Calu3 (cell line): ENCODE measurements around the gene ASB4. TPM values are rescaled to one million over a fixed set of nuclear protein-coding genes. Genes with fewer than 3 reads are reported as not detected.

Source experiments
- BruUV-seq: library from RNA; stranded (reverse); fragments of 400-500 nt; replicated peaks from 2 replicates; lab custom pipeline; 2021; lab: Mats Ljungman, UMichigan
- CTCF ChIA-PET: fragments of 300-600 bp; sonication (Branson Sonifier 250); formaldehyde crosslinking; loops from one replicate; lab custom pipeline; 2022; ENCODE audit warnings: antibody characterized with exemption; lab: Charles Lee
- DNase-seq: peaks from one replicate; pipeline ENCODE4 v3.0.0; 2022
- H3K27ac Mint-ChIP-seq: one replicate; pipeline ENCODE4 v1.8.0; 2022; ENCODE audit warnings: mixed read lengths; ENCODE audit not compliant: unreplicated experiment
- H3K27me3 Mint-ChIP-seq: one replicate; pipeline ENCODE4 v1.8.0; 2022; ENCODE audit warnings: mixed read lengths; ENCODE audit not compliant: unreplicated experiment
- H3K36me3 Mint-ChIP-seq: one replicate; pipeline ENCODE4 v1.8.0; 2022; ENCODE audit warnings: mild to moderate bottlenecking, moderate library complexity, mixed read lengths; ENCODE audit not compliant: insufficient read depth, unreplicated experiment
- H3K4me1 Mint-ChIP-seq: one replicate; pipeline ENCODE4 v1.8.0; 2022; ENCODE audit warnings: mild to moderate bottlenecking, low read depth, mixed read lengths; ENCODE audit not compliant: unreplicated experiment
- H3K4me3 Mint-ChIP-seq: one replicate; pipeline ENCODE4 v1.8.0; 2022; ENCODE audit warnings: mild to moderate bottlenecking, low read depth, moderate library complexity, mixed read lengths; ENCODE audit not compliant: unreplicated experiment
- H3K9me3 Mint-ChIP-seq: one replicate; pipeline ENCODE4 v1.8.0; 2022; ENCODE audit warnings: low read depth, mixed read lengths; ENCODE audit not compliant: unreplicated experiment
- CTCF ChIP-seq: fragments of 200-600 bp; IDR thresholded peaks from one replicate; pipeline ENCODE4 v1.8.0; 2022; ENCODE audit warnings: antibody characterized with exemption; ENCODE audit not compliant: unreplicated experiment
- intact Hi-C: fragments of 100-400 bp; cut with micrococcal nuclease; formaldehyde crosslinking; loops from one replicate; pipeline ENCODE4 v1.10.0; 2022; ENCODE audit not compliant: unreplicated experiment
- total RNA-seq: library from RNA; stranded (reverse); gene quantifications from 2 replicates; pipeline ENCODE4 v1.2.3, GENCODE V29; 2022

The ASB4 gene
- total RNA-seq, 1 experiment from 2014 or later, result 0.47 TPM

GRCh38 chr7:95529701-95530100 is 44.0 kb downstream of the ASB4 start:
- H3K4me1 Mint-ChIP-seq, result peaks cover 23% of the 10 kb centered on the region
- no peak overlapping the region for H3K4me3 Mint-ChIP-seq
- no peaks in the 10 kb centered on the region for H3K27me3 Mint-ChIP-seq
- TF ChIP-seq CTCF, result no peak
- BruUV-seq, result no TSS peak
- no peaks in the 10 kb centered on the region for H3K9me3 Mint-ChIP-seq
- intact Hi-C loops, result loop anchor here (10.0 kb wide), 1 partner anchor 345 kb away; no protein-coding TSS in a partner anchor
- no peak for DNase-seq
- no peaks in the 10 kb centered on the region for H3K36me3 Mint-ChIP-seq
- no peak overlapping the region for H3K27ac Mint-ChIP-seq
- CTCF ChIA-PET, result interaction anchor here (0.6 to 2.7 kb wide), 6 partner anchors 45 to 1089 kb away, joined by 3 to 9 read pairs (median 6); partner anchors contain the start of gene ASB4

GRCh38 chr7:95530881-95531280 is 45.1 kb downstream of the ASB4 start:
- H3K4me3 Mint-ChIP-seq, result no peak overlapping the region
- no peaks in the 10 kb centered on the region for H3K27me3 Mint-ChIP-seq
- no peaks in the 10 kb centered on the region for H3K9me3 Mint-ChIP-seq
- intact Hi-C loops, result no loop called here
- no peak for DNase-seq
- peaks cover 17% of the 10 kb centered on the region for H3K4me1 Mint-ChIP-seq
- H3K36me3 Mint-ChIP-seq, result no peaks in the 10 kb centered on the region
- H3K27ac Mint-ChIP-seq, result no peak overlapping the region
- TF ChIP-seq CTCF, result no peak
- CTCF ChIA-PET, result interaction anchor here (1.1 kb wide), 1 partner anchor 155 kb away, joined by 4 read pairs; no protein-coding TSS in a partner anchor
- BruUV-seq, result no TSS peak

GRCh38 chr7:95531605-95532219 is 46.0 kb downstream of the ASB4 start:
- Mint-ChIP-seq H3K27me3 (no peaks in the 10 kb centered on the region), H3K36me3 (no peaks in the 10 kb centered on the region), H3K9me3 (no peaks in the 10 kb centered on the region), H3K4me1 (peaks cover 10% of the 10 kb centered on the region), H3K27ac (no peak overlapping the region), H3K4me3 (no peak overlapping the region)
- no TSS peak for BruUV-seq
- CTCF ChIA-PET, result interaction anchor here (1.1 kb wide), 1 partner anchor 154 kb away, joined by 4 read pairs; no protein-coding TSS in a partner anchor
- intact Hi-C loops, result no loop called here
- DNase-seq, result no peak
- no peak for TF ChIP-seq CTCF

GRCh38 chr7:95534796-95535195 is 49.1 kb downstream of the ASB4 start:
- CTCF ChIA-PET, result no interaction called here
- H3K27ac Mint-ChIP-seq, result no peak overlapping the region
- H3K9me3 Mint-ChIP-seq, result no peaks in the 10 kb centered on the region
- H3K27me3 Mint-ChIP-seq, result no peaks in the 10 kb centered on the region
- H3K4me1 Mint-ChIP-seq, result peaks cover 6% of the 10 kb centered on the region
- BruUV-seq, result no TSS peak
- H3K4me3 Mint-ChIP-seq, result no peak overlapping the region
- no peak for TF ChIP-seq CTCF
- no peak for DNase-seq
- no peaks in the 10 kb centered on the region for H3K36me3 Mint-ChIP-seq
- intact Hi-C loops, result no loop called here
